HCT116 (cell line): ENCODE data around the gene NTN5. TPM values are rescaled to one million over a fixed set of nuclear protein-coding genes. Genes with fewer than 3 reads are reported as not detected.

Source experiments
- ATAC-seq: fragments of 200-7000 bp; cut with Tn5 transposase; 2 replicates; pipeline ENCODE4 v1.9.1; 2020; ENCODE audit warnings: mild to moderate bottlenecking, moderate library complexity
- BruUV-seq: library from RNA; stranded (reverse); fragments of 400-500 nt; replicated peaks from 2 replicates; lab custom pipeline; 2021; lab: Mats Ljungman, UMichigan
- CTCF ChIA-PET: fragments of 300-600 bp; sonication (Branson Sonifier 250); formaldehyde crosslinking; loops from one replicate; lab custom pipeline; 2021; ENCODE audit warnings: antibody characterized with exemption; lab: Charles Lee
- POLR2A ChIA-PET: fragments of 300-600, 350-600 bp; sonication (Branson Sonifier 250); formaldehyde crosslinking; loops from one replicate; lab custom pipeline; 2021; ENCODE audit warnings: antibody characterized with exemption; lab: Charles Lee
- RAD21 ChIA-PET, 2 experiments: fragments of 300-600 bp; sonication (Branson Sonifier 250); formaldehyde crosslinking; loops; one replicate each; lab custom pipeline; 2023; ENCODE audit warnings: low total read pairs in 2 of 2; ENCODE audit not compliant: uncharacterized antibody in 2 of 2, unreplicated experiment in 2 of 2, low non-redundant PET in 1 of 2; lab: Charles Lee
- DNase-seq: peaks from one replicate; pipeline ENCODE4 v3.0.0-alpha.2; 2010; ENCODE audit warnings: low read depth, low spot score
- H2AFZ ChIP-seq: fragments of 200-600 bp; shearing (Covaris generic), sonication (generic); 2 replicates; pipeline ENCODE4 v1.6.1; 2017; ENCODE audit warnings: low read depth, mixed run types, mixed read lengths, antibody characterized with exemption, low read length; ENCODE audit not compliant: poor library complexity, severe bottlenecking
- H3K27ac ChIP-seq: 2 replicates; pipeline ENCODE4 v1.5.1; 2012; ENCODE audit warnings: low read depth, low read length
- H3K27me3 ChIP-seq: fragments of 200-600 bp; sonication (generic); 2 replicates; pipeline ENCODE4 v1.6.1; 2016; ENCODE audit warnings: mixed run types, low read length, mixed read lengths; ENCODE audit not compliant: insufficient read depth
- H3K36me3 ChIP-seq, 2 experiments: fragments of 200-500 bp in 1 of 2; fragments of 200-600 bp in 1 of 2; sonication (Bioruptor generic) in 1 of 2; sonication (generic) in 1 of 2; 2 replicates each; pipeline versions ENCODE4 v1.5.1 to v1.6.1; 2014 to 2016; ENCODE audit warnings: low read length in 2 of 2, inconsistent platforms in 1 of 2, mixed read lengths in 1 of 2, mixed run types in 1 of 2; ENCODE audit not compliant: insufficient read depth in 2 of 2, control insufficient read depth in 1 of 2
- H3K4me1 ChIP-seq, 2 experiments: fragments of 200-600 bp in 1 of 2; sonication (generic) in 1 of 2; 2 replicates each; pipeline versions ENCODE4 v1.5.1 to v1.6.1; 2012 to 2017; ENCODE audit warnings: low read length in 2 of 2, inconsistent platforms in 1 of 2, mild to moderate bottlenecking in 1 of 2, mixed read lengths in 1 of 2, mixed run types in 1 of 2, moderate library complexity in 1 of 2; ENCODE audit not compliant: insufficient read depth in 2 of 2, control insufficient read depth in 1 of 2
- H3K4me2 ChIP-seq: fragments of 200-600 bp; sonication (generic); 2 replicates; pipeline ENCODE4 v1.6.1; 2017; ENCODE audit warnings: mixed run types, low read length, mixed read lengths
- H3K4me3 ChIP-seq, 2 experiments: fragments of 200-600 bp in 1 of 2; sonication (generic) in 1 of 2; replicated peaks in 1 of 2; 2 replicates each; pipeline ENCODE4 v1.5.1; 2011 to 2016; ENCODE audit warnings: low read length in 2 of 2, control low read depth in 1 of 2, low read depth in 1 of 2, mild to moderate bottlenecking in 1 of 2, mixed read lengths in 1 of 2, mixed run types in 1 of 2
- H3K79me2 ChIP-seq: fragments of 200-600 bp; sonication (generic); 2 replicates; pipeline ENCODE4 v1.6.1; 2017; ENCODE audit warnings: mild to moderate bottlenecking, mixed run types, low read length, moderate library complexity, mixed read lengths; ENCODE audit not compliant: insufficient read depth
- H3K9ac ChIP-seq: fragments of 200-600 bp; sonication (generic); 2 replicates; pipeline ENCODE4 v1.6.1; 2016; ENCODE audit warnings: low read length, mixed read lengths
- H3K9me2 ChIP-seq: fragments of 200-600 bp; sonication (generic), shearing (Covaris generic); 2 replicates; pipeline ENCODE4 v1.6.1; 2017; ENCODE audit warnings: mixed run types, mild to moderate bottlenecking, moderate library complexity; ENCODE audit not compliant: insufficient read depth
- H3K9me3 ChIP-seq, 2 experiments: fragments of 200-500 bp in 1 of 2; fragments of 200-600 bp in 1 of 2; sonication (Bioruptor generic) in 1 of 2; sonication (generic) in 1 of 2; 2 replicates each; pipeline ENCODE4 v1.6.1; 2014 to 2017; ENCODE audit warnings: low read length in 2 of 2, mixed read lengths in 2 of 2, inconsistent platforms in 1 of 2, low read depth in 1 of 2, mild to moderate bottlenecking in 1 of 2, mixed run types in 1 of 2, moderate library complexity in 1 of 2; ENCODE audit not compliant: control insufficient read depth in 1 of 2, insufficient read depth in 1 of 2
- H4K20me1 ChIP-seq: fragments of 200-600 bp; sonication (generic), shearing (Covaris generic); 2 replicates; pipeline ENCODE4 v1.6.1; 2017; ENCODE audit warnings: mixed run types, mild to moderate bottlenecking, moderate library complexity; ENCODE audit not compliant: insufficient read depth
- EGR1 ChIP-seq: IDR thresholded peaks from 2 replicates; pipeline ENCODE4 v1.6.1; 2012; ENCODE audit warnings: low read depth
- ELF1 ChIP-seq: IDR thresholded peaks from 2 replicates; pipeline ENCODE4 v1.6.1; 2012; ENCODE audit warnings: low read depth, borderline replicate concordance
- EZH2 ChIP-seq: fragments of 200-600 bp; sonication (generic); IDR thresholded peaks from 2 replicates; pipeline ENCODE4 v1.6.1; 2017; ENCODE audit warnings: antibody characterized with exemption, mixed run types
- JUND ChIP-seq: IDR thresholded peaks from 2 replicates; pipeline ENCODE4 v1.6.1; 2012
- POLR2A ChIP-seq: IDR thresholded peaks from 2 replicates; pipeline ENCODE4 v1.7.0; 2011; ENCODE audit warnings: borderline replicate concordance; ENCODE audit not compliant: insufficient read depth, insufficient read length; ENCODE audit errors: extremely low read depth
- POLR2AphosphoS5 ChIP-seq: IDR thresholded peaks from 2 replicates; pipeline ENCODE4 v1.6.1; 2011; ENCODE audit warnings: mild to moderate bottlenecking, low read depth, low read length, moderate library complexity
- RAD21 ChIP-seq: IDR thresholded peaks from 2 replicates; pipeline ENCODE4 v1.6.1; 2012; ENCODE audit warnings: low read depth, mild to moderate bottlenecking
- SIN3A ChIP-seq: IDR thresholded peaks from 2 replicates; pipeline ENCODE4 v1.6.1; 2012; ENCODE audit warnings: low read depth
- SRF ChIP-seq: IDR thresholded peaks from 2 replicates; pipeline ENCODE4 v1.6.1; 2012; ENCODE audit warnings: low read depth
- YY1 ChIP-seq: IDR thresholded peaks from 2 replicates; pipeline ENCODE4 v1.6.1; 2011; ENCODE audit warnings: low read length, low read depth, moderate library complexity, mild to moderate bottlenecking; ENCODE audit not compliant: insufficient replicate concordance; ENCODE audit errors: extremely low read depth
- ZFX ChIP-seq: fragments of 450-650 bp; IDR thresholded peaks from 2 replicates; pipeline ENCODE4 v1.6.1; 2017
- intact Hi-C: fragments of 100-400 bp; cut with micrococcal nuclease; formaldehyde crosslinking; loops from 2 replicates; pipeline ENCODE4 v1.10.0; 2022
- total RNA-seq: library from RNA; stranded (reverse); gene quantifications from one replicate; pipeline ENCODE4 v1.2.1, GENCODE V29; 2021; ENCODE audit not compliant: unreplicated experiment
- TF ChIP-seq, protein P1 (sequence below): IDR thresholded peaks from 2 replicates; pipeline ENCODE4 v1.6.1; 2011; ENCODE audit warnings: mild to moderate bottlenecking, low read length, moderate library complexity; ENCODE audit not compliant: insufficient replicate concordance; ENCODE audit errors: extremely low read depth
- TF ChIP-seq, protein P2 (sequence below): IDR thresholded peaks from 2 replicates; pipeline ENCODE4 v1.6.1; 2012
- TF ChIP-seq, protein P3 (sequence below), 3 experiments: fragments of 200-600 bp in 1 of 3; sonication (generic) in 1 of 3; IDR thresholded peaks in 2 of 3; conservative IDR thresholded peaks in 1 of 3; 2 replicates each; pipeline ENCODE4 v1.5.1; 2012 to 2017; ENCODE audit warnings: low read depth in 2 of 3, low read length in 2 of 3, antibody characterized with exemption in 1 of 3, borderline replicate concordance in 1 of 3, control low read depth in 1 of 3, mild to moderate bottlenecking in 1 of 3, mixed read lengths in 1 of 3, mixed run types in 1 of 3, moderate library complexity in 1 of 3; ENCODE audit not compliant: insufficient read depth in 1 of 3
- TF ChIP-seq, protein P4 (sequence below): IDR thresholded peaks from 2 replicates; pipeline ENCODE4 v1.6.1; 2012; ENCODE audit warnings: low read depth
- TF ChIP-seq, protein P5 (sequence below): IDR thresholded peaks from 2 replicates; pipeline ENCODE4 v1.6.1; 2012

The NTN5 gene
- total RNA-seq, 1 experiment from 2014 or later: 3.1 TPM

DNA sequence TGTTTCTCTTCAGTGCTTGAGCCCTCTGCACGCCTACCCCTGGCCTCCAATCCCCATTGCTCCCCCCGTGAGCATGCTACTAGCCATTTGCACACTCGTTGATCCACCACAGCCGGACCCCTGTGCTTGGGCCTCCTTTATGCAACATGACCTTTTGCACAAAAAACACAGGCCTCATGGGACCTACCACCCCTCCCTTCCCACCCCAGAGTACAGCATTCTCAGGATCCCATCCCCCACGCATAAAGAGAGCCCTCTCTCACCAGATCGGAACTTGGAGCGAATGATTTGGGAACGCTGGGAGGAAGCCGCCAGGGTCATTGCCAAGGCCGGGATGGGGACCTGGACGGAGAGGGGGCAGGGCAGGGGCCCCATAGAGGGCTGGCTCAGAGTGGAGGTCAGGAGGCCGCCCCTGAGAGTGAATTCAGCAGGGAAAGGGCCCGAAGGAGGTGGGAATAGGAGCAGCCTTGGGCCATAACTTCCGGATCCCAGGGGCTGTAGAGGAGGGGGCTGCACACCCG lies 46.0 kb upstream of the NTN5 start:
- intact Hi-C loops: no loop called here
- H3K36me3 ChIP-seq: no peaks in the 10 kb centered on the region
- no peak overlapping the region for H3K9ac ChIP-seq
- RAD21 ChIA-PET: no interaction called here
- H3K27ac ChIP-seq: no peak overlapping the region
- H3K9me3 ChIP-seq: no peaks in the 10 kb centered on the region
- H3K4me1 ChIP-seq: peaks cover 6 to 33% of the 10 kb centered on the region in 2 experiments
- no peak overlapping the region for H3K4me2 ChIP-seq
- ATAC-seq (no peak), DNase-seq (no peak)
- H3K79me2 ChIP-seq: no peaks in the 10 kb centered on the region
- no peaks in the 10 kb centered on the region for H3K9me2 ChIP-seq
- CTCF ChIA-PET: no interaction called here
- H3K27me3 ChIP-seq: no peaks in the 10 kb centered on the region
- TF ChIP-seq, protein P1, sequence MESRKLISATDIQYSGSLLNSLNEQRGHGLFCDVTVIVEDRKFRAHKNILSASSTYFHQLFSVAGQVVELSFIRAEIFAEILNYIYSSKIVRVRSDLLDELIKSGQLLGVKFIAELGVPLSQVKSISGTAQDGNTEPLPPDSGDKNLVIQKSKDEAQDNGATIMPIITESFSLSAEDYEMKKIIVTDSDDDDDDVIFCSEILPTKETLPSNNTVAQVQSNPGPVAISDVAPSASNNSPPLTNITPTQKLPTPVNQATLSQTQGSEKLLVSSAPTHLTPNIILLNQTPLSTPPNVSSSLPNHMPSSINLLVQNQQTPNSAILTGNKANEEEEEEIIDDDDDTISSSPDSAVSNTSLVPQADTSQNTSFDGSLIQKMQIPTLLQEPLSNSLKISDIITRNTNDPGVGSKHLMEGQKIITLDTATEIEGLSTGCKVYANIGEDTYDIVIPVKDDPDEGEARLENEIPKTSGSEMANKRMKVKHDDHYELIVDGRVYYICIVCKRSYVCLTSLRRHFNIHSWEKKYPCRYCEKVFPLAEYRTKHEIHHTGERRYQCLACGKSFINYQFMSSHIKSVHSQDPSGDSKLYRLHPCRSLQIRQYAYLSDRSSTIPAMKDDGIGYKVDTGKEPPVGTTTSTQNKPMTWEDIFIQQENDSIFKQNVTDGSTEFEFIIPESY: no peak
- no peak for TF ChIP-seq ZFX
- TF ChIP-seq POLR2AphosphoS5: no peak
- TF ChIP-seq ELF1: no peak
- TF ChIP-seq, protein P2, sequence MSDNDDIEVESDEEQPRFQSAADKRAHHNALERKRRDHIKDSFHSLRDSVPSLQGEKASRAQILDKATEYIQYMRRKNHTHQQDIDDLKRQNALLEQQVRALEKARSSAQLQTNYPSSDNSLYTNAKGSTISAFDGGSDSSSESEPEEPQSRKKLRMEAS: no peak
- TF ChIP-seq SRF: no peak
- TF ChIP-seq SIN3A: no peak
- TF ChIP-seq, protein P3, sequence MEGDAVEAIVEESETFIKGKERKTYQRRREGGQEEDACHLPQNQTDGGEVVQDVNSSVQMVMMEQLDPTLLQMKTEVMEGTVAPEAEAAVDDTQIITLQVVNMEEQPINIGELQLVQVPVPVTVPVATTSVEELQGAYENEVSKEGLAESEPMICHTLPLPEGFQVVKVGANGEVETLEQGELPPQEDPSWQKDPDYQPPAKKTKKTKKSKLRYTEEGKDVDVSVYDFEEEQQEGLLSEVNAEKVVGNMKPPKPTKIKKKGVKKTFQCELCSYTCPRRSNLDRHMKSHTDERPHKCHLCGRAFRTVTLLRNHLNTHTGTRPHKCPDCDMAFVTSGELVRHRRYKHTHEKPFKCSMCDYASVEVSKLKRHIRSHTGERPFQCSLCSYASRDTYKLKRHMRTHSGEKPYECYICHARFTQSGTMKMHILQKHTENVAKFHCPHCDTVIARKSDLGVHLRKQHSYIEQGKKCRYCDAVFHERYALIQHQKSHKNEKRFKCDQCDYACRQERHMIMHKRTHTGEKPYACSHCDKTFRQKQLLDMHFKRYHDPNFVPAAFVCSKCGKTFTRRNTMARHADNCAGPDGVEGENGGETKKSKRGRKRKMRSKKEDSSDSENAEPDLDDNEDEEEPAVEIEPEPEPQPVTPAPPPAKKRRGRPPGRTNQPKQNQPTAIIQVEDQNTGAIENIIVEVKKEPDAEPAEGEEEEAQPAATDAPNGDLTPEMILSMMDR (IDR thresholded peaks at IDR 0.05 in 2 of 3, conservative IDR thresholded peaks at IDR 0.05 in 1 of 3; ENCODE audit: borderline replicate concordance in 1 of 3, insufficient read depth in 1 of 3, low read depth in 2 of 3, low read length in 2 of 3): no peak
- TF ChIP-seq EZH2: no peak
- no peak for TF ChIP-seq RAD21
- TF ChIP-seq, protein P4, sequence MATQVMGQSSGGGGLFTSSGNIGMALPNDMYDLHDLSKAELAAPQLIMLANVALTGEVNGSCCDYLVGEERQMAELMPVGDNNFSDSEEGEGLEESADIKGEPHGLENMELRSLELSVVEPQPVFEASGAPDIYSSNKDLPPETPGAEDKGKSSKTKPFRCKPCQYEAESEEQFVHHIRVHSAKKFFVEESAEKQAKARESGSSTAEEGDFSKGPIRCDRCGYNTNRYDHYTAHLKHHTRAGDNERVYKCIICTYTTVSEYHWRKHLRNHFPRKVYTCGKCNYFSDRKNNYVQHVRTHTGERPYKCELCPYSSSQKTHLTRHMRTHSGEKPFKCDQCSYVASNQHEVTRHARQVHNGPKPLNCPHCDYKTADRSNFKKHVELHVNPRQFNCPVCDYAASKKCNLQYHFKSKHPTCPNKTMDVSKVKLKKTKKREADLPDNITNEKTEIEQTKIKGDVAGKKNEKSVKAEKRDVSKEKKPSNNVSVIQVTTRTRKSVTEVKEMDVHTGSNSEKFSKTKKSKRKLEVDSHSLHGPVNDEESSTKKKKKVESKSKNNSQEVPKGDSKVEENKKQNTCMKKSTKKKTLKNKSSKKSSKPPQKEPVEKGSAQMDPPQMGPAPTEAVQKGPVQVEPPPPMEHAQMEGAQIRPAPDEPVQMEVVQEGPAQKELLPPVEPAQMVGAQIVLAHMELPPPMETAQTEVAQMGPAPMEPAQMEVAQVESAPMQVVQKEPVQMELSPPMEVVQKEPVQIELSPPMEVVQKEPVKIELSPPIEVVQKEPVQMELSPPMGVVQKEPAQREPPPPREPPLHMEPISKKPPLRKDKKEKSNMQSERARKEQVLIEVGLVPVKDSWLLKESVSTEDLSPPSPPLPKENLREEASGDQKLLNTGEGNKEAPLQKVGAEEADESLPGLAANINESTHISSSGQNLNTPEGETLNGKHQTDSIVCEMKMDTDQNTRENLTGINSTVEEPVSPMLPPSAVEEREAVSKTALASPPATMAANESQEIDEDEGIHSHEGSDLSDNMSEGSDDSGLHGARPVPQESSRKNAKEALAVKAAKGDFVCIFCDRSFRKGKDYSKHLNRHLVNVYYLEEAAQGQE: no peak
- TF ChIP-seq JUND: no peak
- TF ChIP-seq, protein P5, sequence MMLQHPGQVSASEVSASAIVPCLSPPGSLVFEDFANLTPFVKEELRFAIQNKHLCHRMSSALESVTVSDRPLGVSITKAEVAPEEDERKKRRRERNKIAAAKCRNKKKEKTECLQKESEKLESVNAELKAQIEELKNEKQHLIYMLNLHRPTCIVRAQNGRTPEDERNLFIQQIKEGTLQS: no peak
- no peak for TF ChIP-seq YY1
- no peak for TF ChIP-seq EGR1
- TF ChIP-seq POLR2A: no peak
- no TSS peak for BruUV-seq
- no peaks in the 10 kb centered on the region for H4K20me1 ChIP-seq
- no peak overlapping the region for H2AFZ ChIP-seq
- POLR2A ChIA-PET: no interaction called here
- no peak overlapping the region for H3K4me3 ChIP-seq
